ENCODE data around the gene SMIM1.

- TF ChIP-seq, protein P1, sequence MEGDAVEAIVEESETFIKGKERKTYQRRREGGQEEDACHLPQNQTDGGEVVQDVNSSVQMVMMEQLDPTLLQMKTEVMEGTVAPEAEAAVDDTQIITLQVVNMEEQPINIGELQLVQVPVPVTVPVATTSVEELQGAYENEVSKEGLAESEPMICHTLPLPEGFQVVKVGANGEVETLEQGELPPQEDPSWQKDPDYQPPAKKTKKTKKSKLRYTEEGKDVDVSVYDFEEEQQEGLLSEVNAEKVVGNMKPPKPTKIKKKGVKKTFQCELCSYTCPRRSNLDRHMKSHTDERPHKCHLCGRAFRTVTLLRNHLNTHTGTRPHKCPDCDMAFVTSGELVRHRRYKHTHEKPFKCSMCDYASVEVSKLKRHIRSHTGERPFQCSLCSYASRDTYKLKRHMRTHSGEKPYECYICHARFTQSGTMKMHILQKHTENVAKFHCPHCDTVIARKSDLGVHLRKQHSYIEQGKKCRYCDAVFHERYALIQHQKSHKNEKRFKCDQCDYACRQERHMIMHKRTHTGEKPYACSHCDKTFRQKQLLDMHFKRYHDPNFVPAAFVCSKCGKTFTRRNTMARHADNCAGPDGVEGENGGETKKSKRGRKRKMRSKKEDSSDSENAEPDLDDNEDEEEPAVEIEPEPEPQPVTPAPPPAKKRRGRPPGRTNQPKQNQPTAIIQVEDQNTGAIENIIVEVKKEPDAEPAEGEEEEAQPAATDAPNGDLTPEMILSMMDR (IDR thresholded peaks at IDR 0.05), result no peak
- no peak for TF ChIP-seq POLR2A (IDR thresholded peaks at IDR 0.05)
Observed at GRCh38 chr1:3752400-3752945, 20.1 kb upstream of the SMIM1 start, which contains the start of gene CCDC27.
